ENCODE measurements around the gene P4HA2.

Gene P4HA2

GRCh38 chr5:132190161-132190817 lies 37.4 kb downstream of the P4HA2 start:
- no peak overlapping the region for H3K27ac ChIP-seq
- H3K4me1 ChIP-seq (ENCODE audit: control insufficient read depth in 1 of 2, insufficient read depth in 1 of 2, low read depth in 1 of 2, low read length in 1 of 2) = no peaks in the 10 kb centered on the region
- no peaks in the 10 kb centered on the region for H3K36me3 ChIP-seq
- H3K4me3 ChIP-seq (ENCODE audit: low read depth in 1 of 2, low read length in 1 of 2) = no peak overlapping the region
- H3K27me3 ChIP-seq = no peaks in the 10 kb centered on the region
- no peak for TF ChIP-seq CTCF (IDR thresholded peaks at IDR 0.05)
- no peaks in the 10 kb centered on the region for H3K9me3 ChIP-seq

- H3K27ac ChIP-seq = no peak overlapping the region
- TF ChIP-seq CTCF (IDR thresholded peaks at IDR 0.05) = no peak
- H3K4me1 ChIP-seq (ENCODE audit: control insufficient read depth in 1 of 2, insufficient read depth in 1 of 2, low read depth in 1 of 2, low read length in 1 of 2) = no peaks in the 10 kb centered on the region
These were observed 43.1 kb downstream of the P4HA2 start for GRCh38 chr5:132184588-132184987.

GRCh38 chr5:132183723-132184122 lies 43.9 kb downstream of the P4HA2 start:
- no peak for TF ChIP-seq CTCF (IDR thresholded peaks at IDR 0.05)
- Histone ChIP-seq H3K4me3 (ENCODE audit: low read depth in 1 of 2, low read length in 1 of 2) (no peak overlapping the region), H3K27me3 (no peaks in the 10 kb centered on the region), H3K27ac (no peak overlapping the region), H3K9me3 (no peaks in the 10 kb centered on the region), H3K4me1 (ENCODE audit: control insufficient read depth in 1 of 2, insufficient read depth in 1 of 2, low read depth in 1 of 2, low read length in 1 of 2) (no peaks in the 10 kb centered on the region), H3K36me3 (no peaks in the 10 kb centered on the region)

More at GRCh38 chr5:132184588-132184987, 43.1 kb downstream of the P4HA2 start:
- H3K27me3 ChIP-seq = no peaks in the 10 kb centered on the region
- no peaks in the 10 kb centered on the region for H3K36me3 ChIP-seq
- no peak overlapping the region for H3K4me3 ChIP-seq (ENCODE audit: low read depth in 1 of 2, low read length in 1 of 2)
- H3K9me3 ChIP-seq = no peaks in the 10 kb centered on the region

- no peaks in the 10 kb centered on the region for H3K27me3 ChIP-seq
- no peak overlapping the region for H3K4me3 ChIP-seq (ENCODE audit: low read depth in 1 of 2, low read length in 1 of 2)
- no peak overlapping the region for H3K27ac ChIP-seq
- no peaks in the 10 kb centered on the region for H3K9me3 ChIP-seq
- H3K36me3 ChIP-seq = no peaks in the 10 kb centered on the region
- TF ChIP-seq CTCF (IDR thresholded peaks at IDR 0.05) = no peak
- H3K4me1 ChIP-seq (ENCODE audit: control insufficient read depth in 1 of 2, insufficient read depth in 1 of 2, low read depth in 1 of 2, low read length in 1 of 2) = no peaks in the 10 kb centered on the region
These were observed 45.2 kb downstream of the P4HA2 start for GRCh38 chr5:132182359-132183040.

- TF ChIP-seq CTCF (IDR thresholded peaks at IDR 0.05) = no peak
- H3K27ac ChIP-seq = no peak overlapping the region
- no peaks in the 10 kb centered on the region for H3K36me3 ChIP-seq
- H3K4me1 ChIP-seq (ENCODE audit: control insufficient read depth in 1 of 2, insufficient read depth in 1 of 2, low read depth in 1 of 2, low read length in 1 of 2) = peaks cover 0 to 4% of the 10 kb centered on the region in 2 experiments
- H3K4me3 ChIP-seq (ENCODE audit: low read depth in 1 of 2, low read length in 1 of 2) = no peak overlapping the region
- H3K9me3 ChIP-seq = no peaks in the 10 kb centered on the region
- H3K27me3 ChIP-seq = no peaks in the 10 kb centered on the region
These were observed 46.5 kb downstream of the P4HA2 start for GRCh38 chr5:132181011-132181629.
